HG03442 (cell line): ENCODE data around the gene TMED3.

Experiments
- ATAC-seq: cut with Tn5 transposase; IDR thresholded peaks from one replicate; pipeline ENCODE4 v1.9.1; 2021; ENCODE audit warnings: mild to moderate bottlenecking, moderate library complexity; ENCODE audit not compliant: unreplicated experiment

The TMED3 gene

DNA sequence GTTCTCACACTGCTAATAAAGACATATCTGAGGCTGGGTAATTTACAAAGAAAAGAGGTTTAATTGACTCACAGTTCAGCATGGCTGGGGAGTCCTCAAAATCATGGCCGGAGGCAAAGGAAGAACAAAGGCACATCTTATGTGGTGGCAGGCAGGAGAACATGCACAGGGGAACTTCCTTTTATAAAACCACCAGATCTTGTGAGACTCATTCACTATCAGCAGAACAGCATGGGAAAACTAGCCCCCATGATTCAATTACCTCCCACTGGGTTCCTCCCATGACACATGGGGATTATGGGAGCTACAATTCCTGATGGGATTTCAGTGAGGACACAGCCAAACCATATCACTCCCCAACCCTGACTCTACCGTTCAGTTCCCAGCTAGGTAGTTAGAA lies 61.5 kb downstream of the TMED3 start:
- ATAC-seq, result no peak
